Measurements from ENCODE around the gene OR13A1.
"Not testable (repeated sequence)": the region's sequence is repeated elsewhere in the genome, so short reads cannot be mapped to it uniquely, and the experiment has no call there.

Gene OR13A1

GRCh38 chr10:45280113-45280760, 35.2 kb downstream of the OR13A1 start:
- DNase-seq, result no peak

GRCh38 chr10:45279682-45280081, 35.7 kb downstream of the OR13A1 start:
- DNase-seq, result no peak

- no peak for DNase-seq
These were observed 36.4 kb downstream of the OR13A1 start for GRCh38 chr10:45278860-45279498.

- not testable (repeated sequence) for DNase-seq
These were observed 39.3 kb downstream of the OR13A1 start for GRCh38 chr10:45276146-45276545.

GRCh38 chr10:45274364-45274763, 41.0 kb downstream of the OR13A1 start:
- no peak for DNase-seq

GRCh38 chr10:45267777-45268176, 47.6 kb downstream of the OR13A1 start:
- not testable (repeated sequence) for DNase-seq

GRCh38 chr10:45265996-45266395, 49.4 kb downstream of the OR13A1 start:
- no peak for DNase-seq

GRCh38 chr10:45261946-45262345, 53.5 kb downstream of the OR13A1 start:
- DNase-seq, result no peak

GRCh38 chr10:45261243-45261775, 54.1 kb downstream of the OR13A1 start:
- no peak for DNase-seq

GRCh38 chr10:45260635-45261034, 54.8 kb downstream of the OR13A1 start:
- DNase-seq, result not testable (repeated sequence)

GRCh38 chr10:45259786-45260495, 55.5 kb downstream of the OR13A1 start:
- DNase-seq, result not testable (repeated sequence)

GRCh38 chr10:45257600-45257999, 57.8 kb downstream of the OR13A1 start:
- no peak for DNase-seq

GRCh38 chr10:45256246-45256645, 59.2 kb downstream of the OR13A1 start:
- DNase-seq, result no peak

GRCh38 chr10:45255706-45256105, 59.7 kb downstream of the OR13A1 start:
- DNase-seq, result no peak

- DNase-seq, result no peak
These were observed 60.5 kb downstream of the OR13A1 start for GRCh38 chr10:45254892-45255291.

- DNase-seq, result no peak
These were observed 62.1 kb downstream of the OR13A1 start for GRCh38 chr10:45253183-45253914.
